Fibroblast of lung (primary cell): Measurements from ENCODE around the gene CDK13. TPM values are rescaled to one million over a fixed set of nuclear protein-coding genes. Genes with fewer than 3 reads are reported as not detected.
A peak's percentile ranks its signal among the peaks of the same experiment; 100 is the strongest.

Experiments used
- DNase-seq, 2 donors: peaks; one replicate each; pipeline versions ENCODE4 v3.0.0 to v3.0.0-alpha.2; 2010; ENCODE audit warnings: low read depth in 2 of 2
- H2AFZ ChIP-seq: 2 replicates; pipeline ENCODE4 v1.5.1; 2012; ENCODE audit warnings: low read length, control low read depth, inconsistent platforms
- H3K27ac ChIP-seq: 2 replicates; pipeline ENCODE4 v1.5.1; 2011; ENCODE audit warnings: low read length, control low read depth; ENCODE audit not compliant: insufficient read depth
- H3K27me3 ChIP-seq: 2 replicates; pipeline ENCODE4 v1.5.1; 2011; ENCODE audit warnings: mild to moderate bottlenecking, low read length; ENCODE audit not compliant: control insufficient read depth, insufficient read depth
- H3K36me3 ChIP-seq: 2 replicates; pipeline ENCODE4 v1.5.1; 2011; ENCODE audit warnings: low read length; ENCODE audit not compliant: control insufficient read depth, insufficient read depth
- H3K4me1 ChIP-seq: 2 replicates; pipeline ENCODE4 v1.5.1; 2011; ENCODE audit warnings: low read length; ENCODE audit not compliant: control insufficient read depth, insufficient read depth; ENCODE audit errors: extremely low read depth
- H3K4me2 ChIP-seq: 2 replicates; pipeline ENCODE4 v1.5.1; 2011; ENCODE audit warnings: low read length, control low read depth; ENCODE audit not compliant: insufficient read depth; ENCODE audit errors: extremely low read depth
- H3K4me3 ChIP-seq, 4 experiments: fragments of 200-600 bp in 1 of 4; sonication (generic) in 1 of 4; replicated peaks in 1 of 4; 2 replicates each; pipeline ENCODE4 v1.5.1; 2011 to 2016; ENCODE audit warnings: low read length in 4 of 4, low read depth in 3 of 4, mild to moderate bottlenecking in 3 of 4, control low read depth in 2 of 4, inconsistent platforms in 1 of 4, mixed read lengths in 1 of 4; ENCODE audit not compliant: insufficient read depth in 1 of 4; ENCODE audit errors: control extremely low read depth in 1 of 4
- H3K79me2 ChIP-seq: 2 replicates; pipeline ENCODE4 v1.5.1; 2012; ENCODE audit warnings: mild to moderate bottlenecking, low read length, inconsistent platforms; ENCODE audit not compliant: control insufficient read depth, insufficient read depth
- H3K9ac ChIP-seq: 2 replicates; pipeline ENCODE4 v1.5.1; 2011; ENCODE audit warnings: mild to moderate bottlenecking, low read length, control low read depth; ENCODE audit not compliant: insufficient read depth
- H3K9me3 ChIP-seq: 2 replicates; pipeline ENCODE4 v1.5.1; 2012; ENCODE audit warnings: low read depth, low read length; ENCODE audit not compliant: control insufficient read depth, insufficient read depth
- H4K20me1 ChIP-seq: 2 replicates; pipeline ENCODE4 v1.5.1; 2011; ENCODE audit warnings: low read length; ENCODE audit not compliant: control insufficient read depth, insufficient read depth; ENCODE audit errors: extremely low read depth
- CTCF ChIP-seq, 2 donors: IDR thresholded peaks in 1 of 2; conservative IDR thresholded peaks in 1 of 2; 1 replicate in 1 of 2; 2 replicates in 1 of 2; pipeline ENCODE4 v1.5.1; 2011 to 2012; ENCODE audit warnings: low read length in 2 of 2, control low read depth in 1 of 2, inconsistent platforms in 1 of 2, low read depth in 1 of 2, mild to moderate bottlenecking in 1 of 2
- EZH2 ChIP-seq: IDR thresholded peaks from 2 replicates; pipeline ENCODE4 v1.5.1; 2012; ENCODE audit warnings: low read length, control low read depth, mild to moderate bottlenecking; ENCODE audit errors: missing control alignments
- polyA plus RNA-seq, 2 donors: library from polyadenylated mRNA; depleted of rRNA in 1 of 2; stranded (reverse) in 1 of 2; unstranded in 1 of 2; fragments of >200 nt; gene quantifications; 2 replicates each; pipeline ENCODE4 v1.2.1, GENCODE V29; 2011 to 2012; ENCODE audit warnings: missing spikeins in 1 of 2
- total RNA-seq: library from RNA; depleted of rRNA; stranded (reverse); fragments of >200 nt; gene quantifications from 2 replicates; pipeline ENCODE4 v1.2.1, GENCODE V29; 2014

The CDK13 gene
- total and polyA plus RNA-seq, 2 donors (not counting 1 experiment from before 2014, with no cell fraction given): 35.3 to 76.8 TPM

GRCh38 chr7:39942883-39943282 lies 7.2 kb upstream of the CDK13 start:
- H3K4me2 ChIP-seq: no peak overlapping the region
- H3K27ac ChIP-seq: no peak overlapping the region
- no peaks in the 10 kb centered on the region for H3K4me1 ChIP-seq
- DNase-seq: no peak
- H3K27me3 ChIP-seq: no peaks in the 10 kb centered on the region
- H2AFZ ChIP-seq: no peak overlapping the region
- no peak overlapping the region for H3K9ac ChIP-seq
- no peaks in the 10 kb centered on the region for H4K20me1 ChIP-seq
- no peak overlapping the region for H3K4me3 ChIP-seq
- no peaks in the 10 kb centered on the region for H3K9me3 ChIP-seq
- TF ChIP-seq EZH2: no peak
- no peak for TF ChIP-seq CTCF (conservative IDR thresholded peaks at IDR 0.05 in 1 of 2, IDR thresholded peaks at IDR 0.05 in 1 of 2; ENCODE audit: low read depth in 1 of 2, low read length in 2 of 2)
- H3K79me2 ChIP-seq: no peaks in the 10 kb centered on the region
- no peaks in the 10 kb centered on the region for H3K36me3 ChIP-seq

- Histone ChIP-seq H3K79me2 (peaks cover 14% of the 10 kb centered on the region), H3K9me3 (no peaks in the 10 kb centered on the region), H4K20me1 (no peaks in the 10 kb centered on the region), H3K4me1 (peaks cover 4% of the 10 kb centered on the region), H2AFZ (no peak overlapping the region), H3K4me3 (no peak overlapping the region), H3K27ac (no peak overlapping the region), H3K9ac (no peak overlapping the region), H3K27me3 (no peaks in the 10 kb centered on the region), H3K36me3 (no peaks in the 10 kb centered on the region), H3K4me2 (no peak overlapping the region)
- no peak for DNase-seq
- no peak for TF ChIP-seq CTCF (conservative IDR thresholded peaks at IDR 0.05 in 1 of 2, IDR thresholded peaks at IDR 0.05 in 1 of 2; ENCODE audit: low read depth in 1 of 2, low read length in 2 of 2)
- no peak for TF ChIP-seq EZH2
Measured at GRCh38 chr7:39946693-39947092, 3.4 kb upstream of the CDK13 start.

- Histone ChIP-seq H3K9ac (peak overlapping the region; percentile 88), H3K4me1 (peaks cover 4% of the 10 kb centered on the region), H3K9me3 (no peaks in the 10 kb centered on the region), H4K20me1 (peaks cover 6% of the 10 kb centered on the region), H3K4me2 (peak overlapping the region; percentile 67), H2AFZ (peak overlapping the region; percentile 15), H3K27ac (peak overlapping the region; percentile 96), H3K4me3 (peak overlapping the region; percentile 61 to 88 (median 85)), H3K36me3 (no peaks in the 10 kb centered on the region), H3K27me3 (no peaks in the 10 kb centered on the region), H3K79me2 (peaks cover 32% of the 10 kb centered on the region)
- TF ChIP-seq CTCF (conservative IDR thresholded peaks at IDR 0.05 in 1 of 2, IDR thresholded peaks at IDR 0.05 in 1 of 2; ENCODE audit: low read depth in 1 of 2, low read length in 2 of 2) (no peak), EZH2 (no peak)
- peak in 1 of 2 donors; percentile 15 for DNase-seq
Measured at GRCh38 chr7:39948375-39948955, 1.6 kb upstream of the CDK13 start.
